GM18502 (cell line): ENCODE measurements around the gene MPND.
"Not testable (repeated sequence)": the region's sequence is repeated elsewhere in the genome, so short reads cannot be mapped to it uniquely, and the experiment has no call there.

Source experiments
- ATAC-seq: cut with Tn5 transposase; IDR thresholded peaks from one replicate; pipeline ENCODE4 v1.9.1; 2021; ENCODE audit warnings: mild to moderate bottlenecking; ENCODE audit not compliant: unreplicated experiment, poor library complexity

MPND gene

GRCh38 chr19:4319067-4319718, 24.2 kb upstream of the MPND start:
- no peak for ATAC-seq

- ATAC-seq: no peak
These were observed 22.9 kb upstream of the MPND start for GRCh38 chr19:4320419-4320818.

GRCh38 chr19:4322942-4323665, 20.3 kb upstream of the MPND start:
- no peak for ATAC-seq

GRCh38 chr19:4323692-4324091, 19.7 kb upstream of the MPND start:
- no peak for ATAC-seq

- no peak for ATAC-seq
These were observed 19.1 kb upstream of the MPND start for GRCh38 chr19:4324228-4324627.

GRCh38 chr19:4326215-4326836, 17.0 kb upstream of the MPND start:
- ATAC-seq: no peak

- no peak for ATAC-seq
These were observed 16.5 kb upstream of the MPND start for GRCh38 chr19:4326837-4327251.

GRCh38 chr19:4327252-4327876, 16.0 kb upstream of the MPND start:
- ATAC-seq: no peak

GRCh38 chr19:4327877-4328242, 15.5 kb upstream of the MPND start:
- no peak for ATAC-seq

- ATAC-seq: peak; percentile 79
These were observed 14.9 kb upstream of the MPND start for GRCh38 chr19:4328243-4328990.

- ATAC-seq: not testable (repeated sequence)
These were observed 14.2 kb upstream of the MPND start for GRCh38 chr19:4328991-4329681.

- ATAC-seq: no peak
These were observed 13.5 kb upstream of the MPND start for GRCh38 chr19:4329858-4330257.

GRCh38 chr19:4334929-4335570, 8.3 kb upstream of the MPND start:
- no peak for ATAC-seq

GRCh38 chr19:4337906-4338440, 5.4 kb upstream of the MPND start:
- ATAC-seq: no peak

GRCh38 chr19:4338441-4339355, 4.7 kb upstream of the MPND start, which contains the start of gene STAP2:
Gene STAP2, minus strand, starts transcription at chr19:4338827. Its CDS starts 74 bp downstream, at chr19:4338753.
- no peak for ATAC-seq

- no peak for ATAC-seq
These were observed 1.1 kb upstream of the MPND start for GRCh38 chr19:4342314-4342614.

GRCh38 chr19:4342615-4343369, 570 bp upstream of the MPND start:
- peak; percentile 86 for ATAC-seq
